Measurements from ENCODE around the gene P3H3. TPM values are rescaled to one million over a fixed set of nuclear protein-coding genes. Genes with fewer than 3 reads are reported as not detected.
A peak's percentile ranks its signal among the peaks of the same experiment; 100 is the strongest.

The P3H3 gene, protein sequence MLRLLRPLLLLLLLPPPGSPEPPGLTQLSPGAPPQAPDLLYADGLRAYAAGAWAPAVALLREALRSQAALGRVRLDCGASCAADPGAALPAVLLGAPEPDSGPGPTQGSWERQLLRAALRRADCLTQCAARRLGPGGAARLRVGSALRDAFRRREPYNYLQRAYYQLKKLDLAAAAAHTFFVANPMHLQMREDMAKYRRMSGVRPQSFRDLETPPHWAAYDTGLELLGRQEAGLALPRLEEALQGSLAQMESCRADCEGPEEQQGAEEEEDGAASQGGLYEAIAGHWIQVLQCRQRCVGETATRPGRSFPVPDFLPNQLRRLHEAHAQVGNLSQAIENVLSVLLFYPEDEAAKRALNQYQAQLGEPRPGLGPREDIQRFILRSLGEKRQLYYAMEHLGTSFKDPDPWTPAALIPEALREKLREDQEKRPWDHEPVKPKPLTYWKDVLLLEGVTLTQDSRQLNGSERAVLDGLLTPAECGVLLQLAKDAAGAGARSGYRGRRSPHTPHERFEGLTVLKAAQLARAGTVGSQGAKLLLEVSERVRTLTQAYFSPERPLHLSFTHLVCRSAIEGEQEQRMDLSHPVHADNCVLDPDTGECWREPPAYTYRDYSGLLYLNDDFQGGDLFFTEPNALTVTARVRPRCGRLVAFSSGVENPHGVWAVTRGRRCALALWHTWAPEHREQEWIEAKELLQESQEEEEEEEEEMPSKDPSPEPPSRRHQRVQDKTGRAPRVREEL
- 114 TPM for polyA plus RNA-seq (2012; ENCODE audit: insufficient read length, low read depth)

DNA sequence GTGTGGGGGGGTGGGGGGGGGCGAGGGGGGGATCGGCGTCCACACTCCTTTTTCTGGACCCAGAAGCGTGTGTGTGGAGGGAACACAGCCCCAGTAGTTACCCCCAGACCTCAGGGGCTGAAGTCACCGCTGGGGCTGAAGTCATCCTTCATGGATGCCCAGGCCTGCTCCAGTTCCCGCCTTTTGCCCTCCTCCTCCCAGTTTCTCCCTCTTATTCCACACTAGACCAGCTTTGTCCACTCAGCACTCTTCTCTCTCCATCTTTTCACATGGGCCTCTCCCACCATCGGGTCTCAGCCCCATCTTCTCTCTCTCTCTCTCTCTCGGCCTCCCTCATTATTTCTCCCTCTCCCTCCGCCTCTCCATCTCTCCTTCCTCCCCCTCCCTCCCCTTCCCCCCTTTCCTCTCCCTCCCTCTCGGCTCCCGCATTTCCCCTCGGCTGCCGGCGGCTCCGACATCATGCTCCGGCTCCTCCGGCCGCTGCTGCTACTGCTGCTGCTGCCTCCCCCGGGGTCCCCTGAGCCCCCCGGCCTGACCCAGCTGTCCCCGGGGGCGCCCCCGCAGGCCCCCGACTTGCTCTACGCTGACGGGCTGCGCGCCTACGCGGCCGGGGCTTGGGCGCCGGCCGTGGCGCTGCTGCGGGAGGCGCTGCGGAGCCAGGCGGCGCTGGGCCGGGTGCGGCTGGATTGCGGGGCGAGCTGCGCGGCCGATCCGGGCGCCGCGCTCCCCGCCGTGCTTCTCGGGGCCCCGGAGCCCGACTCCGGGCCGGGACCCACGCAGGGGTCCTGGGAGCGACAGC, at the start of gene P3H3:
TSS of gene P3H3 (plus strand) at position 426 of the 799 bp plus-strand sequence. CDS start at position 460, 34 bp downstream.
- no peak for TF ChIP-seq TAF1 (IDR thresholded peaks at IDR 0.05; ENCODE audit: borderline replicate concordance, insufficient read depth, low read length)
- no peak for TF ChIP-seq SIN3A (IDR thresholded peaks at IDR 0.05; ENCODE audit: borderline replicate concordance, insufficient read depth, low read length)
- TF ChIP-seq, protein P1, sequence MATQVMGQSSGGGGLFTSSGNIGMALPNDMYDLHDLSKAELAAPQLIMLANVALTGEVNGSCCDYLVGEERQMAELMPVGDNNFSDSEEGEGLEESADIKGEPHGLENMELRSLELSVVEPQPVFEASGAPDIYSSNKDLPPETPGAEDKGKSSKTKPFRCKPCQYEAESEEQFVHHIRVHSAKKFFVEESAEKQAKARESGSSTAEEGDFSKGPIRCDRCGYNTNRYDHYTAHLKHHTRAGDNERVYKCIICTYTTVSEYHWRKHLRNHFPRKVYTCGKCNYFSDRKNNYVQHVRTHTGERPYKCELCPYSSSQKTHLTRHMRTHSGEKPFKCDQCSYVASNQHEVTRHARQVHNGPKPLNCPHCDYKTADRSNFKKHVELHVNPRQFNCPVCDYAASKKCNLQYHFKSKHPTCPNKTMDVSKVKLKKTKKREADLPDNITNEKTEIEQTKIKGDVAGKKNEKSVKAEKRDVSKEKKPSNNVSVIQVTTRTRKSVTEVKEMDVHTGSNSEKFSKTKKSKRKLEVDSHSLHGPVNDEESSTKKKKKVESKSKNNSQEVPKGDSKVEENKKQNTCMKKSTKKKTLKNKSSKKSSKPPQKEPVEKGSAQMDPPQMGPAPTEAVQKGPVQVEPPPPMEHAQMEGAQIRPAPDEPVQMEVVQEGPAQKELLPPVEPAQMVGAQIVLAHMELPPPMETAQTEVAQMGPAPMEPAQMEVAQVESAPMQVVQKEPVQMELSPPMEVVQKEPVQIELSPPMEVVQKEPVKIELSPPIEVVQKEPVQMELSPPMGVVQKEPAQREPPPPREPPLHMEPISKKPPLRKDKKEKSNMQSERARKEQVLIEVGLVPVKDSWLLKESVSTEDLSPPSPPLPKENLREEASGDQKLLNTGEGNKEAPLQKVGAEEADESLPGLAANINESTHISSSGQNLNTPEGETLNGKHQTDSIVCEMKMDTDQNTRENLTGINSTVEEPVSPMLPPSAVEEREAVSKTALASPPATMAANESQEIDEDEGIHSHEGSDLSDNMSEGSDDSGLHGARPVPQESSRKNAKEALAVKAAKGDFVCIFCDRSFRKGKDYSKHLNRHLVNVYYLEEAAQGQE (IDR thresholded peaks at IDR 0.05; ENCODE audit: insufficient read depth in 1 of 2, low read depth in 2 of 2, low read length in 2 of 2), result no peak
- peak; percentile 58; the same call in 1 of the 2 replicates for TF ChIP-seq POLR2AphosphoS5 (IDR thresholded peaks at IDR 0.05; ENCODE audit: low read depth, low read length)
- TF ChIP-seq FOXP2 (optimal IDR thresholded peaks at IDR 0.05; ENCODE audit: borderline replicate concordance, extremely low read depth, extremely low read length, insufficient read depth), result no peak

DNA sequence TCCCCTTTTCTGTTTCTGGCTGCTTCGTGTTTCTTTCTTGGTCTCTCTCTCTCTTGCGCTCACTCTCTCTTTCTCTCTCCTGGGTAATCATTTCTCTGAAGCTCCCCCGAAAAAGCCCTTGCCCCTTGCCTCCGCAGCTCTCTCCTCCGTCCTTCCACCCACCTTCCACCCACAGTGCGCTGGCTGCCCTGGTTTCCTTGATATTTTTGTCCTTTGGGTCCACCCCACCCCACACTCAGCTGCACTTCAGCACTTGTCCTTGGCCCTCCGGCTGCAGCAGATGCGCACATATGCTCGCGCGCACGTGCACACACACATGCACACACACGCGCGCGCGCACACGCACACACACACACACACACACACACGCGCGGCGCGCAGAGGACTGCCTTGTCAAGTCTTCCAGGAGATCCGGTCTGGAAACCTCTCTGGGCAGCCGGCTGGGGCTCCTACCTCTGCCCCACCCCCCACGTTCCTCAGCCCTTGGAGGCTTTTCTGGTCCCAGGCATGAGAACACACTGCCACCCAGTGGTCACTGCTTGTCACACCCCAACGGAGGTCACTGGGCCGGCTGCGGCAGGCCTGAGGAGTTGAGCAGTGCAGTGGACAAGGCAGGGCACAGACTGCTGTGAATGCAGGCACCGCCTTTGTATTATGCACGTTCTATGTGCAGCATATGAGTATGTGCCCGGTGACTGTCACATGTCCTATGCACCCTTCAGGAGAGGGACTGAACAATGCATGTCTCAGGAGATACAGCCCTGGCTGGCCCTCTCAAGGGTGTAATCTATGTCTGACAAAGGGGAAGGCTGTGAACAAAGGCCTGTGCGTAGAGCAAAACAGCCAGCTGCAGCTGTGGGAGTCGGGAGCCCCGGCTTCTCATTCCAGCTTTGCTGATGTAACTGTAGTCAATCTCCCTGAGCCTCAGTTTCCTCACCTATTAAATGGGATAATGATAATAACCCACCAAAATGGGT, 49.3 kb upstream of the P3H3 start:
- TF ChIP-seq SIN3A (IDR thresholded peaks at IDR 0.05; ENCODE audit: borderline replicate concordance, insufficient read depth, low read length), result peak; percentile 92
- TF ChIP-seq FOXP2 (optimal IDR thresholded peaks at IDR 0.05; ENCODE audit: borderline replicate concordance, extremely low read depth, extremely low read length, insufficient read depth), result peak; percentile 80
- TF ChIP-seq TAF1 (IDR thresholded peaks at IDR 0.05; ENCODE audit: borderline replicate concordance, insufficient read depth, low read length), result peak; percentile 66; the same call in 1 of the 2 replicates
- TF ChIP-seq POLR2AphosphoS5 (IDR thresholded peaks at IDR 0.05; ENCODE audit: low read depth, low read length), result peak; percentile 46
- TF ChIP-seq, protein P1 (IDR thresholded peaks at IDR 0.05; ENCODE audit: insufficient read depth in 1 of 2, low read depth in 2 of 2, low read length in 2 of 2), result 0 out of 4 replicates have a peak, but pooled peaks of 1 of the 2 experiments have one; percentile 55

- TF ChIP-seq SIN3A (IDR thresholded peaks at IDR 0.05; ENCODE audit: borderline replicate concordance, insufficient read depth, low read length) (no peak), FOXP2 (optimal IDR thresholded peaks at IDR 0.05; ENCODE audit: borderline replicate concordance, extremely low read depth, extremely low read length, insufficient read depth) (no peak), TAF1 (IDR thresholded peaks at IDR 0.05; ENCODE audit: borderline replicate concordance, insufficient read depth, low read length) (no peak), POLR2AphosphoS5 (IDR thresholded peaks at IDR 0.05; ENCODE audit: low read depth, low read length) (no peak)
- TF ChIP-seq, protein P1 (IDR thresholded peaks at IDR 0.05; ENCODE audit: insufficient read depth in 1 of 2, low read depth in 2 of 2, low read length in 2 of 2), result no peak
These were observed 48.3 kb upstream of the P3H3 start for GRCh38 chr12:6779708-6780432.
